GM12874 (cell line): ENCODE data around the gene TMC6.

Experiments
- TF ChIP-seq, protein P1 (sequence below): IDR thresholded peaks from 2 replicates; pipeline ENCODE4 v1.5.1; 2011; ENCODE audit warnings: low read depth, mild to moderate bottlenecking, control low read depth, low read length, moderate library complexity; ENCODE audit not compliant: insufficient read depth

Gene TMC6

DNA sequence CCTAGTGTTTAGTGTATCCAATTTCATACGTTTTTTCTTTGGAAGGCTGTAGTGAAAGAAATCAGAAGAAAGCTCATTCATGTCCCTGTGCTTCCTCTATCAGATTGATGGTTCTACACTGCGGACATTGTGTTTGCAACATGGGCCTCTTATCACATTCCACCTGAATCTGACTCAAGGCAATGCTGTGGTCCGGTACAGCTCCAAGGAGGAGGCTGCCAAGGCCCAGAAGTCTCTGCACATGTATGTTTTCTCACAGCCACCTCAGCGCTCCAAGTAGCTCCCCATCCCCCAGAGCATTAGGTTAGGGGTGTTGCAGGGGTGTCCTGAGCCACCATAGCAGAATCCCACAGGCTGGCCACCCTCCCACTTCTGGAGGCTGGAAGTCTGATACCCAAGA, 25.2 kb downstream of the TMC6 start:
- TF ChIP-seq, protein P1, sequence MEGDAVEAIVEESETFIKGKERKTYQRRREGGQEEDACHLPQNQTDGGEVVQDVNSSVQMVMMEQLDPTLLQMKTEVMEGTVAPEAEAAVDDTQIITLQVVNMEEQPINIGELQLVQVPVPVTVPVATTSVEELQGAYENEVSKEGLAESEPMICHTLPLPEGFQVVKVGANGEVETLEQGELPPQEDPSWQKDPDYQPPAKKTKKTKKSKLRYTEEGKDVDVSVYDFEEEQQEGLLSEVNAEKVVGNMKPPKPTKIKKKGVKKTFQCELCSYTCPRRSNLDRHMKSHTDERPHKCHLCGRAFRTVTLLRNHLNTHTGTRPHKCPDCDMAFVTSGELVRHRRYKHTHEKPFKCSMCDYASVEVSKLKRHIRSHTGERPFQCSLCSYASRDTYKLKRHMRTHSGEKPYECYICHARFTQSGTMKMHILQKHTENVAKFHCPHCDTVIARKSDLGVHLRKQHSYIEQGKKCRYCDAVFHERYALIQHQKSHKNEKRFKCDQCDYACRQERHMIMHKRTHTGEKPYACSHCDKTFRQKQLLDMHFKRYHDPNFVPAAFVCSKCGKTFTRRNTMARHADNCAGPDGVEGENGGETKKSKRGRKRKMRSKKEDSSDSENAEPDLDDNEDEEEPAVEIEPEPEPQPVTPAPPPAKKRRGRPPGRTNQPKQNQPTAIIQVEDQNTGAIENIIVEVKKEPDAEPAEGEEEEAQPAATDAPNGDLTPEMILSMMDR: no peak

DNA sequence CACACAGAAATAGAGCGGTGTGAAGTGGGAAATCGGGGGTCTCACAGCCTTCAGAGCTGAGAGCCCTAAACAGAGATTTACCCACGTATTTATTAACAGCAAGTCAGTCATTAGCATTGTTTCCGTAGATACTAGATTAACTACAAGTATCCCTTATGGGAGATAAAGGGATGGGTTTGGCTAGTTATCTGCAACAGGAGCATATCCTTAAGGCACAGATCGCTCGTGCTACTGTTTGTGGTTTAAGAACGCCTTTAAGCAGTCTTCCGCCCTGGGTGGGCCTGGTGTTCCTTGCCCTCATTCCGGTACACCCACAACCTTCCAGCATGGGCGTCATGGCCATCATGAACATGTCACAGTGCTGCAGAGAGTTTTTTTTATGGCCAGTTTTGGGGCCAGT, 27.0 kb downstream of the TMC6 start:
- TF ChIP-seq, protein P1: no peak

DNA sequence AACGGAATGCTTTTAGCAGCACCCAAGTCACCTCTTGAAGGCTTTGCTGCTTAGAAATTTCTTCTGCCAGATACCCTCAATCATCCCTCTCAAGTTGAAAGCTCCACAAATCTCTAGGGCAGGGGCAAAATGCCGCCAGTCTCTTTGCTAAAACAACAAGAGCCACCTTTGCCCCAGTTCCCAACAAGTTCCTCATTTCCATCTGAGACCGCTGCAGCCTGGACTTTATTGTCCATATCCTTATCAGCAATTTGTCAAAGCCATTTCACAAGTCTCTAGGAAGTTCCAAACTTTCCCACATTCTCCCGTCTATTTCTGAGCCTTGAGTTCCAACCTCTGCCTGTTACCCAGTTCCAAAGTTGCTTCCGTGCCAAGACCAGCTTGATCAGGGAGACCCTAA, 27.4 kb downstream of the TMC6 start:
- TF ChIP-seq, protein P1: no peak

DNA sequence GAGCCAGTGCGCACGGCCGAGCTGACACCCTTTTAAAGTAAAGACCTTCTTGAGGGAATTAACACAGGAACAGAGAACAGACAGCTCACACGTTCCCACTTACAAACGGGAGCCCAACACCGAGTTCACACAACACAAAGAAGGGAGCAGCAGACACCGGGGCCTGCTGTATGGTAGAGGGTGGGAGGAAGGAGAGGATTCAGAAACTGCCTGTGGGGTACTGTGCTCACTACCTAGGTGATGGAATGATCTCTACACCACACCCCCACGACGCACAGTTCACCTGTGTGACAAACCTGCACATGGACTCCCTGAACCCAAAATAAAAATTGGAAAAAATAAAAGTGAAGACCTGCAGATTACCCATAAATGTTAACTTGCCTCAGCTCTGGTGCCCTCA, 32.5 kb downstream of the TMC6 start:
- TF ChIP-seq, protein P1: no peak

DNA sequence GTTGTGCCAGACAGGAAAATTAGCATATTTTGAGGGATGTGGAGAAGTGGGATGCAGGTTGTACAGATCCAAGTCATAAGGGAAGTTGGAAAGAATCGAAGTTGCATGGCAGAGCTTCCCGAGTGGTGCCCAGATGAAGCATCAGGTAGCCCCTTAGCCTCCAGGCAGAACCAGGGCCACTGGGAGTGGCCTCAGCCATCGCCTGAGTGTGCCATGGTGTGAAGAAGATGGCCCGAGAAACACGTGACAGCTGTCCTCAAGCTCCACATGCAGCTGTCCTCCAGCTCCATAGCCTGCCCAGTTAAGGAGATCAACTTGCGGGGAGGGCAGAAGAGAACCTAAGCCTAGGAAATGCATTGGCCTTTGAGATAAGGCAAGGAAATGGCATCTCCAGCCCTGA, 33.5 kb downstream of the TMC6 start:
- TF ChIP-seq, protein P1: no peak

DNA sequence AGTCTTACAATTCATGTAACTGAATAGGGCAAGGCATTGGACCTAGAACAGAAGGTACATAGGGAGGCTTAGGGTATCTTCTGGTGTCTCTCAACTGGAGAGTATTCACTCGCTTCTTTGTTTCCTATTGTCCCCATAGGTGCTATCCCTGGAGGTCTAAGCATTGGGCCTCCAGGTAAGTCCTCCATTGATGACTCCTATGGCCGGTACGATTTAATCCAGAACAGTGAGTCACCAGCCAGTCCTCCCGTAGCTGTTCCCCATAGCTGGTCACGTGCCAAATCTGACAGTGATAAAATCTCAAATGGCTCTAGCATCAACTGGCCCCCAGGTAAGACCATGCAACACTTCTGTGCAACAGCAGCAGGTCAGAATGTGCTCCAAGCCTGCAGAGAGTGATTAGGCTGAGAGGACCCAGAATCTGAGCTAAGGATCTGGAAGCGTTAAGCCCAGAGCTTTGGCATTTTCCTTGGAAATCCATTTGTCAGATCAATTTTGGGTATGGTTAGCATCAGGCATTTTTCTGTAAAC, 35.7 kb downstream of the TMC6 start:
- TF ChIP-seq, protein P1: no peak

DNA sequence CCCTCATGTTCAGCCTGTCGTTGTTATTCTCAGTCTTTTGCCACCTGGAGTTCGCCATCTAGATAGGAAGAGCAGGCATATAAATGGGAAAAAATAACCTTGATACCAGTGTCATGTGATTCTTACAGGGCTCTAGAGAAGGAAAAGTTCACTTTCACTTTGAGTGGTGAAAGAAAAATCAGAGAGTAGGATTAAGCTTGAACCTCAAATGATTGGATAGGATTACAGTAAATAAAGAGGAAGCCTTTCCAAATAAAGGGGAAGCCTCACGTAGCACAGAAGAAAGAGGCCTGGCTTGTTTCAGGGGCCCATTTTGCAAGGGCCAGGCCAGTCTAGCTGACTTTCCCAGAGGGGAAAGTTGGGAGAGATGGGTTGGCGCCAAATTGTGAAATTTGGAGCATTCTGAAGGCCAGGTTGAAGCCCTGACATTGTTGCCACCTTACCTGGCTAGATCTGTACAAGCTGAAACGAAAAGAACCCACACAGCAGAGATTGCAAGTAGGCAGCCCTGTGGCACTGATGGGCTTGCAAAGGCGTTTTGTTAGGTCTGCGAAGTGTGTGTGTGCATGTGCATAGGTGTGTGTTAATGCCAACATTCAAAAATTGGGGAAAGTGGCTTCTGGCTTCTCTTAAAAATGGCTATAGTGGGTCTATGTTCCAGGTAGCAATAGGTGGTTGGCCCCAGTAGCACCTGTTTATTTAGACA, 38.8 kb downstream of the TMC6 start:
- TF ChIP-seq, protein P1: no peak
